HCT116 (cell line): ENCODE results near the gene TRPM3.

Source experiments
- EZH2 ChIP-seq: fragments of 200-600 bp; sonication (generic); IDR thresholded peaks from 2 replicates; pipeline ENCODE4 v1.6.1; 2017; ENCODE audit warnings: antibody characterized with exemption, mixed run types
- POLR2AphosphoS5 ChIP-seq: IDR thresholded peaks from 2 replicates; pipeline ENCODE4 v1.6.1; 2011; ENCODE audit warnings: mild to moderate bottlenecking, low read depth, low read length, moderate library complexity
- RAD21 ChIP-seq: IDR thresholded peaks from 2 replicates; pipeline ENCODE4 v1.6.1; 2012; ENCODE audit warnings: low read depth, mild to moderate bottlenecking
- TF ChIP-seq, protein P1 (sequence below), 3 experiments: fragments of 200-600 bp in 1 of 3; sonication (generic) in 1 of 3; IDR thresholded peaks in 2 of 3; conservative IDR thresholded peaks in 1 of 3; 2 replicates each; pipeline ENCODE4 v1.5.1; 2012 to 2017; ENCODE audit warnings: low read depth in 2 of 3, low read length in 2 of 3, antibody characterized with exemption in 1 of 3, borderline replicate concordance in 1 of 3, control low read depth in 1 of 3, mild to moderate bottlenecking in 1 of 3, mixed read lengths in 1 of 3, mixed run types in 1 of 3, moderate library complexity in 1 of 3; ENCODE audit not compliant: insufficient read depth in 1 of 3
- TF ChIP-seq, protein P2 (sequence below): IDR thresholded peaks from 2 replicates; pipeline ENCODE4 v1.6.1; 2011; ENCODE audit warnings: mild to moderate bottlenecking, low read length, moderate library complexity; ENCODE audit not compliant: insufficient replicate concordance; ENCODE audit errors: extremely low read depth

DNA sequence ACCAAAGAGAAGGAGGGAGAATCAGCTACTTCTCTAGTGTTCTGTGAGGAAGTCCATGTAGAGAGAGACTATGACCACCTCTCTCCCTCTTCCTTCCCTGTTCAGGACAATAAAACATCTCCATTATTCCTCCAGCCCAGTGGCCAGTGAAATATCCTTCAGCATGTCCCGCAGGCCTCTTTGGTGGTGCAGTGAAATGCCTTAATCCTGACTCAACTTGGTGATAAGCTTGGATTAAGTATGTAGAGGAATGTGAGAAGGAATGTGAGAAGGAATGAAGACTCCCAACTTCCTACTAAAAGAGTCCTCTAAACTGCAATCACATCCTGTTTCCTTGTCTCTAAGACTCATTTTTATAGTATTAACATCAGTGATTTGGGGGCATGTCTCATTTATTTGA, 167.3 kb downstream of the TRPM3 start:
- TF ChIP-seq, protein P1, sequence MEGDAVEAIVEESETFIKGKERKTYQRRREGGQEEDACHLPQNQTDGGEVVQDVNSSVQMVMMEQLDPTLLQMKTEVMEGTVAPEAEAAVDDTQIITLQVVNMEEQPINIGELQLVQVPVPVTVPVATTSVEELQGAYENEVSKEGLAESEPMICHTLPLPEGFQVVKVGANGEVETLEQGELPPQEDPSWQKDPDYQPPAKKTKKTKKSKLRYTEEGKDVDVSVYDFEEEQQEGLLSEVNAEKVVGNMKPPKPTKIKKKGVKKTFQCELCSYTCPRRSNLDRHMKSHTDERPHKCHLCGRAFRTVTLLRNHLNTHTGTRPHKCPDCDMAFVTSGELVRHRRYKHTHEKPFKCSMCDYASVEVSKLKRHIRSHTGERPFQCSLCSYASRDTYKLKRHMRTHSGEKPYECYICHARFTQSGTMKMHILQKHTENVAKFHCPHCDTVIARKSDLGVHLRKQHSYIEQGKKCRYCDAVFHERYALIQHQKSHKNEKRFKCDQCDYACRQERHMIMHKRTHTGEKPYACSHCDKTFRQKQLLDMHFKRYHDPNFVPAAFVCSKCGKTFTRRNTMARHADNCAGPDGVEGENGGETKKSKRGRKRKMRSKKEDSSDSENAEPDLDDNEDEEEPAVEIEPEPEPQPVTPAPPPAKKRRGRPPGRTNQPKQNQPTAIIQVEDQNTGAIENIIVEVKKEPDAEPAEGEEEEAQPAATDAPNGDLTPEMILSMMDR (IDR thresholded peaks at IDR 0.05 in 2 of 3, conservative IDR thresholded peaks at IDR 0.05 in 1 of 3; ENCODE audit: borderline replicate concordance in 1 of 3, insufficient read depth in 1 of 3, low read depth in 2 of 3, low read length in 2 of 3) = no peak
- TF ChIP-seq EZH2 = no peak
- TF ChIP-seq, protein P2, sequence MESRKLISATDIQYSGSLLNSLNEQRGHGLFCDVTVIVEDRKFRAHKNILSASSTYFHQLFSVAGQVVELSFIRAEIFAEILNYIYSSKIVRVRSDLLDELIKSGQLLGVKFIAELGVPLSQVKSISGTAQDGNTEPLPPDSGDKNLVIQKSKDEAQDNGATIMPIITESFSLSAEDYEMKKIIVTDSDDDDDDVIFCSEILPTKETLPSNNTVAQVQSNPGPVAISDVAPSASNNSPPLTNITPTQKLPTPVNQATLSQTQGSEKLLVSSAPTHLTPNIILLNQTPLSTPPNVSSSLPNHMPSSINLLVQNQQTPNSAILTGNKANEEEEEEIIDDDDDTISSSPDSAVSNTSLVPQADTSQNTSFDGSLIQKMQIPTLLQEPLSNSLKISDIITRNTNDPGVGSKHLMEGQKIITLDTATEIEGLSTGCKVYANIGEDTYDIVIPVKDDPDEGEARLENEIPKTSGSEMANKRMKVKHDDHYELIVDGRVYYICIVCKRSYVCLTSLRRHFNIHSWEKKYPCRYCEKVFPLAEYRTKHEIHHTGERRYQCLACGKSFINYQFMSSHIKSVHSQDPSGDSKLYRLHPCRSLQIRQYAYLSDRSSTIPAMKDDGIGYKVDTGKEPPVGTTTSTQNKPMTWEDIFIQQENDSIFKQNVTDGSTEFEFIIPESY = no peak
- TF ChIP-seq POLR2AphosphoS5 = no peak
- no peak for TF ChIP-seq RAD21
